HG03045 (cell line): Measurements from ENCODE around the gene MSANTD1.

ENCODE experiments used
- ATAC-seq: cut with Tn5 transposase; IDR thresholded peaks from one replicate; pipeline ENCODE4 v1.9.1; 2021; ENCODE audit warnings: mild to moderate bottlenecking, moderate library complexity; ENCODE audit not compliant: unreplicated experiment

The MSANTD1 gene

DNA sequence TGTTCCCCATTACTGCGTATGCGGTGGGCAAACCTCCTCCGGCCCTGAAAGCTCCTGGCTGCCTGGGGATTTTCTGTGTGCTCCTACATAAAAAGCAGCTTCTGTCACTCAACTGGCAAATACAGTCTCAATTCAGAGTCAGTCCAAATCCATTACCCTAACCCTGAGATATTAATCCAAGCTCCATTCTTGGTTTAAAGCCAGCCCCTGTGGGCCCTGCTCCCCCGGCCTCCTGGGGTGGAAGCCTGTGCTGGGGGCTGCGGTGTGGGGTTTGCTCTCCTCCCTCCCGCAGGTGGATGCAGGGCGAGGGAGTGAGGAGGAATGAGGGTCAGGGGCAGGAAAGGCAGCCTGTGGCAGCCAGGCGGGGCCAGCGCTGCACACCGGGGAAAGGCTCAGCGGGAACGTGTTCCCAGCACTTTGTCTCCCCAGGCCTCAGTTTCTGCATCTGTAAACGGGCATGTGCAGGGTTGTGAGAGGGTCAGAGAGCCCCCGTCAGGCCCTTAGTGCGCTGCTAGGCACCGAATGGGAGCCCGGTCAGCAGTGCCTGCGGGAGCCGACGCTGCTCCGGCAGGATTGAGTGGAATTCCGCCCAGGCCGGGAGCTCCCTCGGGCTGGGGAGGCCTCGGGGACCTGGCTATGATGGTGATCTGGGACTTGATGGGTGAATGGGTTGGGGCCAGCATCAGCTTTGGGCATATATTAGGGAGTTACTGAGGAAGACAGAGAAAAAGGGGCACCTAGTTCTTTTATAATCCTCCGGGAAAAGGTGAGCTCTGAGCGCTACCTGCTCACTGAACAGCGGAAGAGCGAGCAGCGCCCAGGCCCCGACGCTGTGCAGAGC is 37.6 kb downstream of the MSANTD1 start:
- ATAC-seq: peak; percentile 82

DNA sequence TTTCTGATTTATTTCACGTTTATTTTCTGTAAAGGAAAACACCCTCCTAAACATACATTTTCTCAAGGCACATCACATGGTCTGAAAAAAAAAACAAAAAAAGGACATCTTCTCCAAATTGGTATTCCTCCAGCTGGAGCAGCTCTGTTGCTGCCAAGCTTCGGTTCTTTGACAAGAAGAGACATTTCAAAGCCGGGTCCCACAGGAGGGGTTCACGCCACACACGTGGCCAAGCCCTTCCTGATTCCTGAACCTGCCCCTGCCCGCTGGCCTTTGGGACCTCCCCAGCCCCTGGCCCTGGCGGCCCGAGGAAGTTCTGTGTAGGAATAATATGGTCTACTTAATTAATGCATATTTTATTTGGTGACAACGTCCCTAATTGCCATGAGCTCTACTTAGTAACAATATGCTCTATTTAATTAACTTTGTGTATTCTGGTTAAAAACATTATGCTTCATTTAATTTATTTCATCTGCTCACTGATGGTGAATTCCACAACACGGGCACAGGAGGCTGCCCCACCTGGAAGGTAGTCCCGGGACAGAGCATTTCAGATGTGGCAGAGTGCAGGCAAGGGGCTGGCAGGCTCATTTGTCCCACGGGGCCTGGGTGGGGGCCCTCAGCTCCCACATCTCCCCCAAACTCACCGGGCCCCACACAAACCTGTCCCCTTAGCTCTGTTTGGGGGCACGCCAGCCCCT is 38.5 kb downstream of the MSANTD1 start:
- no peak for ATAC-seq

DNA sequence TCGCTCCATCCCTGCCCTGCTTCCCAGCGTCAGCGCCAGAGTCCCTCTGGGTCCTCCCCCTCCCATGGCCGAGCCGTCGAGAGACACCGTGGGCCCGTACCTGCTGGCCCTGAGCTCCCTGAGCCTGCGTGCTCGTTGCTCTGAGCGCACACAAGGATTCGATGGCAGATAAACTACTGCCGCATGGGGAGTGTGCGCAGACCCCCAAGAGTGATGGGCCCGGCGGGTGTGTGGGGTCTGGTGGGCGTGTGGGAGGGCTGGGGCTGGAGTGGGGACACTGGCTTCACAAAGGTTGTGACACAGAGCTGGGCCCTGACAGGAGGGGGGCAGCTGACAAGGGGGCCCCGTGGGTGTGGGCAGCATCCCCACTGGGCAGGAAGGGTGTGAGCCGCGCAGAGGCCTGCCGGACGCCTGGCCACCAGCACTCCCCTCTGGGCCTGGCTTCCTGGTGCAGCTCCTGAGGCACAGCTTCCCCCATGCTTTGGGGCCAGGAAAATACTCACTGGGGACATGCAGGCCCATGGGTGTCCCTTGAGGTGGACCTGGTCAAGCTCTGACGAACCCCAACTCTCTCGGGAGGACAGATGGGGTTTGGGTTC is 39.1 kb downstream of the MSANTD1 start:
- no peak for ATAC-seq

DNA sequence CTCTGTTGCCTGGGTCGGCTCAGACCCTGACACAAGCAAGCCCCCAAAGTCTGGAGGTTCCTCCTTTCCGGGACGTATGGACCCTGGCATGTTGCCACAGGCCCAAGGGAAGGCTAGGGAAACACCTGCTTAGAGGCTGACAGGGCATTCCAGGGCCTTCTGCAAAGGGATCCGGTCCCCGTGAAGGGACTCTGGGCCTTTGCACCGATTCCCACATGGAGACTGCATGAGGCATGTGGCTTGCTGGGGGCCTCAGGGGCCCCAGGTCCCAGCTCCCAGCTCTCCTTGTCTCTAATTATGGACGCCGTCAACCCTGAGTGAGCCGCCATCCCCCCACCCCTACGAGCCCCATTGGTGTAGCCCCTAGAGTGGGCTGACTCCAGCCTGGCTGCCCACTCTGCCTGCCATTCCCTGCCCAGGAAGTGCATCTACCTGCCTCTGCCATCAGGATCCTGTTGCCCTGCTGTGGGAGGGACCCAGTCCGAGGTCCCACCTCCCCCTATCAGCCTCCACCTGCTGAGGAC is 39.7 kb downstream of the MSANTD1 start:
- ATAC-seq: no peak

DNA sequence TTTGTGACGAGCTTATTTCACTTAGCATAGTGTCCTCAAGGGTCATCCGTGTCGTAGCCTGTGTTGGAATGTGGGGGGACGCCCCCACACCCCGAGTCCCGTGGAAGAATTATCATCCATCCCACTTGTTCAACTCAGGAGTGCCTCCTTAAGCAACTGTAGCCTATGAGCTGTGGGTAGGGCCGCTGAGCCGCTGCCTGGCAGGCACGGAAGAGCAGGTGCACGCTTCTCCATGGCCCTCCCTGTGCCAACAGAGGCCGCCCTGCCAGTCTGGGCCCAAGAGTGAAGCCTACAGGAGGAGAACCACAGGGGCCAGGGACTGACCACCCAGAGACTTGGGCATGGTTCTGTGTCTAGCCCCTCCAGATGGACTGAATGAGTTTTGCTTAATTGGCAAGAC is 41.5 kb downstream of the MSANTD1 start:
- ATAC-seq: no peak

DNA sequence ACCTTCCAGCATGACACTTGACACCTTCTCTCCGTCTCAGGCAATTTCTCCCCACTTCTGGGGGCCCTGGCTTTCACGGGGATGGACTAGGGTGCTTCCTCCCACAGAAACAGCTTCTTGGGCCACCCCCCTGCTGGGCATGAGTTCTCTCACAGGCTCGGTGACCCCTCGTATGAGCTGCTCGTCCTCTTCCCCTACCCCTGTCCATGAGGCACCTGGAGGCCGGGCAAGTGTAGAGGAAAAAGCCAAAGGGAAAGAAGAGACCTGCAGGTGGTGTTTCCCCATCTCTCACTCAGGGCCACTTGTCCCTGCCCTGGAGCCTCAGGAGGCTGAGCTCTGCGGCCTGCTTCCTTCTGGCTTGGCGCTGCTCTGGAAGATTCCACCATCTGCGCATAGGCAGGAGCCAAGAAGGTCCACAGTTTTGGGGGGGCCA is 41.9 kb downstream of the MSANTD1 start:
- no peak for ATAC-seq

DNA sequence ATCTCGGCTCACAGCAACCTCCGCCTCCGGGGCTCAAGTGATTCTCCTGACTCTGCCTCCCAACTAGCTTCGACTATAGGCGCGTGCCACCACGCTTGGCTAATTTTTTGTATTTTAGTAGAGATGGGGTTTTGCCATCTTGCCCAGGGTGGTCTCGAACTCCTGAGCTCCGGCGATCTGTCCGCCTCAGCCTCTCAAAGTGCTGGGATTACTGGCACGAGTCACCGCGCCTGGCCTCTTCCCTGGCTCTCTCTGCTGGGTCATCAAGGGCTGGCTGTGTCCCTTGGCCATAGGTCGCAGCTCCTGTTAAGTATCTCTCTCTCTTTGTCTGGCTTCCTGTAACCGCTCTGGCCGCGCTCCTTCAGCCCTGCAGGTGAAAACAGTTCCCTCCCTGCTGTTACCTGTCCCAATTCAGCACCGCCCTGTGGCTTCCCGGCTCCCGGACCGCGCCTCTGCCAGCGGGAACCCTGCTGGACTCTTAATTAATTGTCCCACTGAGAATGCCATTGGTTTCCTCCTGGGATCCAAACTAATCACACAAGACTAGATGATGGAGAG is 42.5 kb downstream of the MSANTD1 start:
- ATAC-seq: no peak

DNA sequence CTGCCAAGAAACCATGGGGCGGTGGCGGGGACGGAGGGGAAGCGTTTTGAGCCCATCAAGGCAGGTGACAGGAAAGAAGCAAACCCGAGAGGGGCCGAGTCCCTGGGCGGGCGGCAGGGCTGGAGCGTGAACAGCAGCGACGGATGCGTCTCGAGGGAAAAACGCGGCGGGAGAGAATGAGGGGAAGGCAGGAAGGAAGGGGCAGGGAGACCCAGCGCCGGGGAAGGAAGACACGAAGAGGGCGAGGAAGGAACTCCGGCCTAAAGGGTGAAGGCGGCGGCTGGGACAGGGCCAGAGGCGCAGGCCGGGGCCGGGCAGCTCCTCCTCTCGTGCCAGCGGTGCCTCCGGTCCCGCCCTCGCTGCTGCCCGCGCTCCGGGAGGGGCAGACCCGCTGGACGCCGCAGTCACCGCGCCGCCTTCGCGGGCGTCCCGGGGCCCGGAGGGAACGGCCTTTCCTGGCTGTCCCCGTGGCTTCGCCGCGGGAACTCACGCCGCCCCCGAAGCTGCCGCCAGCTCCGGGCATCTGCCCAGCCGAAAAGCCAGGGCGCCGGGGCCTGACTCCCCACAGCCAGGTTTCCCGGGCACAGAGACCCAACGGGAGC is 43.1 kb downstream of the MSANTD1 start:
- ATAC-seq: peak; percentile 22

DNA sequence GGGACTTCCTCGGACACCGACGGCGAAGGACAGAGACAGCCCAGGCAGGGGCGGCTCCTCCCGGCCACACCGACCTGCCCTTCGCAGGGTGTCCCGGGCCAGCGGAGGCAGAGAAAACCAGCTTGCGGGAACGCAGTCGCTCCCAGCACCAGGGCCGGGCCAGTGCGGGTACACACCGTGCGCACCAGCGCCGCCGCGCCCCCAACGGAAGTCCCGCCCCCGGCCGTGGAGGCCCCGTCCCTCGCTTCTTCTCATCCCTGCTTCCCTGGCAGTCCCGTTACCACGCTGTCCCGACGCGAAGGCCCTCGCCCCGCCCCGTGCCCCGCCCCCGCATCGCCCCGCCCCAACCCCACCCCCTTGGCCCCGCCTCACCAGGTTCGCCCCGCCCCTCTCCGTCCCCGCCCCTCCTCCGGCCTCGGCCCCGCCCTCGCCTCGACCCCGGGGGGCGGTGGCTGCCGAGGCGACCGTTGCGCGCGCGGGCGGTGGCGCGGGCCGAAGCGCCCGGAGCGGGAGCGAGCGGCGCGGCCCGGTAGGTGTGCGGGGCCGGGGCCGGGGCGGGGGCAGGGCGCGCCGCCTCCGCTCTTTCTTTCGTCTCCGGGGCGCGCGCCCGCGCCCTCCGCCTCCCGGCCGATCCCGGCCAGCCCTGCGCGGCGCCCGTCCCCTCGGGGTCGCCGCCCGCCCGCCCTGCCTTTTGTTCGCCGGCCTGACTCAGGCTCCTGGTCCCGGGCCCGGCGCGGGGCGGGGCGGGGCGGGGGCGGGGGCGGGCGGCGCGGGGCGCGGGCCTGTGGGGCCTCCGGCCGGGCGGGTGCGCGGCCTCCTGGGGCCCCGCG is 43.8 kb downstream of the MSANTD1 start, which contains the start of gene RGS12:
TSS of gene RGS12 (plus strand) at position 451 of the 830 bp plus-strand sequence. CDS start 23,150 bp downstream, outside the sequence.
- ATAC-seq: peak; percentile 75

DNA sequence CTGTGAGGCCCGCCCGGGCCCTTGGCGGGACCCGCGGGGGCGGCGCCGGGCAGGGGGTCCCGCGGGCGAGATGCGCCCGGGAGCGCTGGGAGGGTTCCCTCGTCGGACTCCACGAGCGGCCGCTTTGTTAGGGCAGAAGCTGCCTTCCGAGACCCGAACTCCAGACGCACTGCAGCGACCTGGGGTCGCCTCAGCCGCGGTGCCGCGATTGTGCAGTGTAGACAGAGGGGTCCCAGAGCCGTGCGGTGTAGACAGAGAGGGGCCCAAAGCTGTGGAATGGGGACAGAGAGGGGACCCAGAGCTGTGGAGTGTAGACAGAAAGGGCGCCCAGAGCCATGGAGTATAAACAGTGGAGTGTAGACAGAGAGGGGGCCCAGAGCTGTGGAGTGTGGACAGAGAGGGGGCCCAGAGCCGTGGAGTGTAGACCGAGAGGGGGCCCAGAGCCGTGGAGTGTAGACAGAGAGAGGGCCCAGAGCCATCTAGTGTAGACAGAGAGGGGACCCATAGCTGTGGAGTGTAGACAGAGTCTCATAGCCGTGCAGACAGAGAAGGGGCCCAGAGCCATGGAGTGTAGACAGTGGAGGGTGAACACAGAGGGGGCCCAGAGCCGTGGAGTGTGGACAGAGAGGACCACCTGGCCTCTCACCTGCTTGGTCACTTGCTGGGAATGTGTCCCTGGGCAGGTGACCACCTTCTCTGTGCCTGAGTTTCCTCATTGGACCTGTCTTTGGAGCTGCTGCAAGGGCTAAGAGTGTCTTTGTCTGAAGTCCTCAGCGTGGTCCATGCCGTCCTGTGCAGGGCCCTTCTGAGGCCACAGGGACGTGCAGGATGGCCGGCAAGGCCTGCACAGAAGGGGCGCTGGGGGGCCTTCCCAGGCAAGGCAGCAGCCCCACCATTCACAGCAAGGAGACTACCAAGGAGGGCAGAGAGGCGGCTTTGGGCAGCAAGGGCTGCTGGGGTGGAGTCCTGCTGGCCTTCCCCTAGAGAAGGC is 44.7 kb downstream of the MSANTD1 start:
- no peak for ATAC-seq

DNA sequence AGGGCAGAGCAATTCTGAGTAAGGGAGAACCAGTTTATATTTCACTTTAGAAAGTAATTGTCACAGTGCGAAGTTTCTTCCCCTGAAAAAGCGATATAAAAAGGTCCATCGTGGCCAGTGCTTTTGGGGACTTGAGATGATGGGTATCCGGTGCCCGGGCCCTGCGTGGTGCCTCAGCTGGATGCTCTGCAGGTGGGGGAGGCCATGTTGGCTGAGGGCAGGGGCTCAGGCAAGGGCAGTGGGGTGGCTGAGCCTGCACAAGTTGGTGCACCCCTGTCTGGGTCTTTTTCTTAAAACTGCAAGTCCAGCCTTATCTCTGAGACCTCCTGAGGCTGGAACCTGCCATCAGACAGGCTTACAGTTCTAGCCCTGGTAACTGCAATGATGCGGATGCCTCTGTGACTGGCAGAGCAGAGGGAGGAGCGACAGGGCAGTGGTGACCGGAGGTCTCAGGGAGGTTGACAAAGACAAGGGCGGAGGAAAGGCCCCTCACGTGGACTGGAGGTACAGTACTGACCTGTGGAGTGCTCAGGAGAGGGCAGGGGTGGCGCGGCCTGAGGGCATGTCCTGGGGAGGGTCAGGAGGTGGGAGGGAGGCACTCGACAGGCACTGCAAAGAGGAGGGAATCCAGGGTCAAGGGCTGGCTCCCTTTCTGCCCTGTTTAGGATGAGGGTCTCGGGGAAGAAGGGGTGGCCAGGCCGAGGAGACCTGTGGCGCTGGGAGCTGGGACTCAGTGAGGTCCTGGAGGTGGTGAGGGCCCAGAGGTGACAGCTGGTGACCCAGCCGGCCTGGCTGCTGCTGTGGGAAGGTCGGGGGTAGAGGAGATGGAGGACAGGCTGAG is 45.7 kb downstream of the MSANTD1 start:
- ATAC-seq: no peak

DNA sequence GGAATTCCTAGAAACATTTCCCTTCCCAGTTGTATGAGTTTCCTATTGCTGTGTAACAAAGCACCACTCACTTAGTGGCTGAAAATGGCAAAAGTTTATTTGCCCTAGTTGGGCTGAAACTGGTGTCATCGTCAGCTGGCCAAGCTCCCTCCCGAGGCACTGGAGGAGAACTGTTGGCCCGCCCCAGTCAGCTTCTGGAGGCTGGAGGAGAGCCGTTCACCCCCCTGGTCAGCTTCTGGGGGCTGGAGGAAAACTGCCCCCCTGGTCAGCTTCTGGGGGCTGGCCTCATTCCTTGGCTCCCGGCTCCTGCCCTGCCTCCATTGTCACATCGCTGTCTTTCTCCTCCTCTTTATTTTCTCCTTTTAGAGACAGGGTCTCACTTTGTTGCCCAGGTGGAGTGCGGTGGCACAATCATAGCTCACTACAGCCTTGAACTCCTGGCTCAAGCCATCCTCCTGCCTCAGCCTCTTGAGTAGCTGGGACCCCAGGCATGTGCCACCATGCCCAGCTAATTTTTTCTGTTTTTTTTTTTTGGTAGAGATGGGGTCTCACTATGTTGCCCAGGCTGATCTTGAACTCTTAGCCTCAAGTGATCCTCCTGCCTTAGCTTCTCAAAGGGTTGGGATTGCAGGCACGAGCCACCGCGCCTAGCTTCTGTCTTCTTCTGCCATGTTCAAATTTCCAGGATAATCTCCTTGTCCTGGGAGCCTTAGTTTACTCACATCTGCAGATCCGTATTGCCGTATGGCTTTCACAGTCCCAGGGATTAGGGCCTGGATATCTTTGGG is 47.1 kb downstream of the MSANTD1 start:
- no peak for ATAC-seq

DNA sequence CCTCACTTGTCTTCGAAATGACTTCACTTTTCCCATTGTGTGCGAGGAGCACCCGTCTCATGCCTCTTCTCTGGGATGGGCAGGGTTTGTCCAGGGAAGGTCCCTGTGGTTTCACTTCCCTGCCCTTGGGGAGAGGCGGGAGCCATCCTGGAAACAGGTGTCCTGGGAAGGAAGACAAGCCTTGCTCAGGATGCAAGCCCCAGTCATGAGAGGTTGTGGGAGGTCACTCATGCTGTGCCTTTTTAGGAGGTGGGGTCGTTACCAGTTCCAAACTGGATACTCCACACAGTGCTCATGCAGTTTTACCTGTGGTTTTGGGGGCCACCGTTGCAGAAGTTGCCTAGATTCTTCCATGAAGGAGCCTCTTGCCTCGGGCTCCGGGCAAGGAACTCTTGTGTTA is 47.7 kb downstream of the MSANTD1 start:
- ATAC-seq: no peak

DNA sequence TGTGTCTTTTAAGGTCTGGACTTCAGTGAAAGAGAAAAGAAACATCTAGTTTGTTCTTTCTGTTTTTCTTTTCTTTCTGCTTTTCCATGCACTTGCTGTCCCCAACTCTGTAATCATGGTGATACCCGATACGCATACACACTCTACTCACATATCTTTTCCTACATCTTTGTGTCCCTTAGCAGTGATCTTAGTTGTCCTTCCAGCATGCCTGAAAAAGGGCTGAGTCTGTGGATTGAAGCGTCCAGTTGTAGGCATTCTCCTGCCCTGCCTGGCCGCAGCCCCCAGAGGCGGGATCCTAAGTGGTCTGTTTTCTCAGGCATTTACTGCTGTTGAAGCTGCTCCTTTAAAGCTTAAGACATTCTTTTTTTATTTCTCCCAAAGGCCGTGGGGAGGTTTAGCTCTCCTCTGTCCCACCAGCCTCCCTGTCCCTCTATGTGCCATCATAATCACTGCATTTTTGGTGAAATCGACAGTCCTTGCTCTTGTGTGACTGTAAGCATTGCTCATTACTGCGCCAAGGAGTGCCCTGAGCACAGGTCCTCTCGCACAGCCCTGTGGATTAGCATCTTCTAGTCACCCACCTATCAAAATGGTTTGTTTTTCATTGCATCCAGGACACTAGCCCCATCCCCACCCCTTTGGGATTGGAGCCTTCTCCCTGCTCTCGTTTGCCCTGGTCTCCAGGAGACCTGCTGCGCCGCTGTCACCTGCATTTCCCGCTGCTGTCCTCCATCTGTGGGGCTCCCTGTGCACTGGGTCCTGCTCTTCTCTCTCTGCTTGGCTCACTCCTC is 48.3 kb downstream of the MSANTD1 start:
- no peak for ATAC-seq

DNA sequence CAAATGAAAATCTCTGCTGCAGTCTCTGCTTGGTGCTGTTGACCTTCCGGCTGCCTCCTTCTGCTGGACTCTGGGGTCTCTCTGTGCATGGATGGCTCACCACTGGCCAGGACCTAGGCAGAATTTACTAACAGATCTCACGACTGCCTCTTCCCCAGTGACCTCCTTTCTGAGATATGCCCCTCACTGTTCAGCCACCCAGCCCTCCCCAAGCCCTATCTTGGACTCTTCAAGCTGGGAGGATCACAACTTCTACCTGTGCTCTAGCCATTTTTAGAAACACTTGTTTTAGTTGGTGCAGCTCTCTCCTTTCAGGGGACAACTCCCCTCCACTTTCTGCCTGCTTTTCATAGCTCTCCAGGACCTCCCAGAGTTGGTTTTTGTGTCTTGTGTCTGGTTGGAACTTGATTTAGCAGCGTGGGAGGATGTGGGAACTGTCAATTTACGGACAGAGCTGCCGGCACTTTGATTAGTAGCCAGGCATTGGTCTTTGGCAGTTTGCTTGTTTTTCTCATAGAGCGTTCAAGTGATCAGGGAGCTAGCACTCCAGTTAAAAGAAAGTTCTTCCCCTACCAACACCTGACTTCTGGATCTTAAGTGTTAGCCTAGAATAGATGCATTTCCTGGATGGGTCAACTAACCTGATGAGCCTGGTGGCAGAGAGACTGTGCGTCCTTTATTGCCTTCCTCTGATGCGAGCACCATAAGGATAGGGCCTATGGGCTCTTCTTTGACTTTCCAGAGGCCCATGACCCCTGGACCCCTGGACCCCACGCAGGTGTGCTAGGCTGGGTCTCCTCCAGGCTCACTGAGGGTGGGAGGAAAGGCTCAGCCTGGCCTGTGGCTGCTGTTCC is 50.4 kb downstream of the MSANTD1 start:
- ATAC-seq: no peak
